Colonic mucosa (tissue), 4 donors: Measurements from ENCODE around the gene EXT2. TPM values are rescaled to one million over a fixed set of nuclear protein-coding genes. Genes with fewer than 3 reads are reported as not detected.

Source experiments
- DNase-seq: peaks from one replicate; pipeline ENCODE4 v3.0.0-alpha.2; 2020
- H3K27ac ChIP-seq: fragments of 200-600 bp; one replicate; pipeline ENCODE4 v1.8.0; 2021
- H3K27me3 ChIP-seq: fragments of 200-600 bp; one replicate; pipeline ENCODE4 v1.8.0; 2021
- H3K36me3 ChIP-seq: fragments of 200-600 bp; one replicate; pipeline ENCODE4 v1.8.0; 2021
- H3K4me1 ChIP-seq: fragments of 200-600 bp; one replicate; pipeline ENCODE4 v1.8.0; 2021; ENCODE audit warnings: mild to moderate bottlenecking
- H3K4me3 ChIP-seq: fragments of 200-600 bp; one replicate; pipeline ENCODE4 v1.8.0; 2021
- H3K9ac ChIP-seq, 2 donors: one replicate each; pipeline ENCODE4 v1.7.0; 2013; ENCODE audit warnings: control low read depth in 2 of 2, low read depth in 2 of 2, low read length in 2 of 2
- H3K9me3 ChIP-seq: fragments of 200-600 bp; one replicate; pipeline ENCODE4 v1.8.0; 2021
- CTCF ChIP-seq: fragments of 200-600 bp; IDR thresholded peaks from one replicate; pipeline ENCODE4 v1.8.0; 2022; ENCODE audit warnings: antibody characterized with exemption, mild to moderate bottlenecking
- intact Hi-C: fragments of 100-400 bp; cut with DNase I; formaldehyde crosslinking; loops from one replicate; pipeline ENCODE4 v1.14.1; 2022
- total RNA-seq, 2 donors: library from RNA; stranded (reverse); fragmentation: NEBNext Ultra II Directional in 1 of 2; extraction: Animal tissue kit (Norgen Biotek cat#: 25700) in 1 of 2; gene quantifications; one replicate each; pipeline ENCODE4 v1.2.1, GENCODE V29; 2021
- donor health status: healthy.
- donor health status: DM: no; HTN: no; CAD: no.
- donor health status: DM: no; HTN: no; CAD: no.

The EXT2 gene
- total RNA-seq, 2 donors from 2014 or later, result 53.2 to 54.7 TPM

DNA sequence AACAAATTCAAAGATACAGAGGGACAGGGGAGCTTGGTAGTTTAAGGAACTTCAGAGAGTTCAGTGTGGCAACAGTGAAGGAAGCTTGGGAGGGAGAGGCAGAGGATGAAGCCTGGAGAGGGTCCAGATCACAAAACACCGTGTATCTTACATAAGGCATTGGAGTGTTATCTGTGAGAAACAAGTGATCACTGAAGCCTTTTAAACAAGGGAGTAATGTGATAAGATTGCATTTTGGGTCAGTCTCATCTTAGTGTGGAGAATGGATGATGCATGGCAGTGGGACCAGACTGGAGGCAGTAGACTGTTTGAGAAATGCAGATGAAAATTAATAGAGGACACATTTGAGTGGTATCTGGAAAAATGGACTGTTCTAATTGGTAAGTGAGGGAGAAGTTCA, 79.4 kb downstream of the EXT2 start:
- Histone ChIP-seq H3K9ac (no peak overlapping the region), H3K27me3 (no peaks in the 10 kb centered on the region)

GRCh38 chr11:44176546-44177213, 81.2 kb downstream of the EXT2 start:
- no peak for TF ChIP-seq CTCF
- H3K9me3 ChIP-seq, result no peaks in the 10 kb centered on the region
- no peaks in the 10 kb centered on the region for H3K4me1 ChIP-seq
- H3K27ac ChIP-seq, result no peak overlapping the region
- DNase-seq, result no peak
- no peaks in the 10 kb centered on the region for H3K36me3 ChIP-seq
- H3K9ac ChIP-seq, result no peak overlapping the region
- intact Hi-C loops, result no loop called here
- H3K27me3 ChIP-seq, result no peaks in the 10 kb centered on the region
- no peak overlapping the region for H3K4me3 ChIP-seq

More for the DNA sequence above, 79.4 kb downstream of the EXT2 start:
- Histone ChIP-seq H3K27ac (no peak overlapping the region), H3K4me1 (no peaks in the 10 kb centered on the region), H3K36me3 (no peaks in the 10 kb centered on the region), H3K4me3 (no peak overlapping the region), H3K9me3 (no peaks in the 10 kb centered on the region)
- intact Hi-C loops, result no loop called here
- no peak for TF ChIP-seq CTCF
- DNase-seq, result no peak

DNA sequence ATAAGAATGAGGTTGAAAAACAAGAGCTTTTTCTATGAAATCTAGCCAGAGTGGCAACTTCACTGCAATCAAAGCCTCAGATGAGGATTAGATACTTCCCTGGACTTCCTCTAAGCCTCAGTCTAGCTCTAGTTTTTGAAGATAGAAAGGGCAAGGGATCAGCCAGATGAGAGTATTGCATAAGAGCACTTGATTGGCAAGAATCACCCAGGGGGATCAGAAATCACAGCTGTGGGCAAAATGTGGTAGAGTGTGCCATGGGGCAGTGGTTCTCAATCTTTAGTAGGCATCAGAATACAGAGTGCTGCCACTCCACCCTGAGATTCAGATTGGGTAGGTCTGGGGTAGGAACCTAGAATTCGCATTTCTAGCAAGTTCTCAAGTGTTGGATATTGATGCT, 82.4 kb downstream of the EXT2 start:
- Histone ChIP-seq H3K9me3 (no peaks in the 10 kb centered on the region), H3K36me3 (no peaks in the 10 kb centered on the region), H3K4me3 (no peak overlapping the region), H3K27me3 (no peaks in the 10 kb centered on the region), H3K27ac (no peak overlapping the region), H3K9ac (no peak overlapping the region), H3K4me1 (no peaks in the 10 kb centered on the region)
- no peak for DNase-seq
- intact Hi-C loops, result no loop called here
- TF ChIP-seq CTCF, result no peak

- intact Hi-C loops, result no loop called here
- no peak overlapping the region for H3K27ac ChIP-seq
- no peak overlapping the region for H3K4me3 ChIP-seq
- no peaks in the 10 kb centered on the region for H3K9me3 ChIP-seq
- no peaks in the 10 kb centered on the region for H3K27me3 ChIP-seq
- TF ChIP-seq CTCF, result no peak
- no peaks in the 10 kb centered on the region for H3K4me1 ChIP-seq
- DNase-seq, result no peak
- H3K9ac ChIP-seq, result no peak overlapping the region
- H3K36me3 ChIP-seq, result no peaks in the 10 kb centered on the region
Observed at GRCh38 chr11:44178381-44178780, 82.9 kb downstream of the EXT2 start.

DNA sequence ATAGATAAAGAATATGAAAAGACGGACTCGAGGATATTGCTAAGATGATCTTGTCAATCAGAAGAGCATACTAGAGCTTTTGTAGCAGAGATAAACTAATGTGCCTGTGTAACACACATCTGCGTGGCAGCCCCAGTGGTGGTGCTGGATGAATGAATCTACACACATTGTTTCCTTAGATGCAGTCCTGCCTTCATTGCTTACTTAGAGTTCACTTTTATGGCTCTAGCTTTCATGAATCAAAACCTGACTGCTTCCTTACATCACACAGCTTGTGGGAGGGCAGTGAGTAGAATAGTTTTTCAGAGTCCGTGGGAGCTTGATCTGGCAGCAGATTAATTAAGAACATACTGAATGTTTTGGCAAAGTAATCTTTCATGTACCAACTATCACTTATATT, 83.7 kb downstream of the EXT2 start:
- no peak overlapping the region for H3K9ac ChIP-seq
- no peaks in the 10 kb centered on the region for H3K27me3 ChIP-seq
- H3K9me3 ChIP-seq, result no peaks in the 10 kb centered on the region
- H3K27ac ChIP-seq, result no peak overlapping the region
- H3K4me3 ChIP-seq, result no peak overlapping the region
- H3K36me3 ChIP-seq, result no peaks in the 10 kb centered on the region
- intact Hi-C loops, result no loop called here
- no peak for TF ChIP-seq CTCF
- H3K4me1 ChIP-seq, result no peaks in the 10 kb centered on the region
- DNase-seq, result no peak
